Right lobe of liver (tissue), 6 donors: Measurements from ENCODE around the gene FAR1. TPM values are rescaled to one million over a fixed set of nuclear protein-coding genes. Genes with fewer than 3 reads are reported as not detected.

Experiments used
- ATAC-seq, 4 donors: fragments of 200-7000 bp; cut with Tn5 transposase; one replicate each; pipeline ENCODE4 v1.9.1; 2020; ENCODE audit warnings: mild to moderate bottlenecking in 4 of 4, moderate library complexity in 4 of 4
- DNase-seq, 3 donors: peaks; one replicate each; pipeline ENCODE4 v3.0.0-alpha.2; 2020
- H3K27ac ChIP-seq, 3 donors: fragments of 200-600 bp; one replicate each; pipeline ENCODE4 v1.8.0; 2022
- H3K27me3 ChIP-seq, 2 donors: fragments of 200-600 bp; one replicate each; pipeline ENCODE4 v1.8.0; 2022
- H3K36me3 ChIP-seq, 4 donors: fragments of 200-600 bp; sonication (generic) in 1 of 4; one replicate each; pipeline versions ENCODE4 v1.5.1 to v1.8.0; 2017 to 2022; ENCODE audit warnings: control low read depth in 1 of 4
- H3K4me1 ChIP-seq, 4 donors: fragments of 200-600 bp; sonication (generic) in 1 of 4; one replicate each; pipeline versions ENCODE4 v1.5.1 to v1.8.0; 2017 to 2022; ENCODE audit warnings: control low read depth in 1 of 4
- H3K4me3 ChIP-seq, 3 donors: fragments of 200-600 bp; one replicate each; pipeline ENCODE4 v1.8.0; 2022
- H3K9me3 ChIP-seq, 4 donors: fragments of 200-600 bp; sonication (generic) in 1 of 4; one replicate each; pipeline versions ENCODE4 v1.5.1 to v1.8.0; 2017 to 2022; ENCODE audit warnings: control low read depth in 1 of 4
- CTCF ChIP-seq, 4 donors: fragments of 200-600 bp in 3 of 4; fragments of 450-650 bp in 1 of 4; IDR thresholded peaks; one replicate each; pipeline versions ENCODE4 v1.5.1 to v1.8.0; 2016 to 2022; ENCODE audit warnings: antibody characterized with exemption in 4 of 4, mild to moderate bottlenecking in 2 of 4
- POLR2A ChIP-seq: fragments of 450-650 bp; IDR thresholded peaks from one replicate; pipeline ENCODE4 v1.6.1; 2017; ENCODE audit warnings: antibody characterized with exemption, mild to moderate bottlenecking
- WGBS: methylation state at CpG from one replicate; pipeline ENCODE4 v1.1.6; 2018; ENCODE audit warnings: low coverage, low lambda C conversion rate; ENCODE audit not compliant: insufficient coverage; ENCODE audit errors: missing lambda C conversion rate; 5-methylcytosine and 5-hydroxymethylcytosine counted together
- intact Hi-C, 2 donors: fragments of 100-400 bp; cut with DNase I; formaldehyde crosslinking; loops; one replicate each; pipeline versions ENCODE4 v1.11.2 to v1.14.1; 2022
- small RNA-seq, 2 experiments: library from RNA; depleted of rRNA; stranded (forward); fragments of <200 nt; gene quantifications; one replicate each; pipeline ENCODE3, GENCODE V24; 2016
- total RNA-seq, 6 experiments: library from RNA; depleted of rRNA in 2 of 6; stranded (reverse); fragments of >200 nt in 2 of 6; fragmentation: NEBNext Ultra II Directional in 3 of 6; extraction: Animal tissue kit (Norgen Biotek cat#: 25700) in 3 of 6; gene quantifications; one replicate each; pipeline versions ENCODE4 v1.1.0 to v1.2.4, GENCODE V29; 2016 to 2023
- donor health status: DM: no; HTN: yes; CAD: no.
- donor health status: DM: no; HTN: no; CAD: no.
- donor health status: DM: no; HTN: no; CAD: no.
- donor health status: DM: no; HTN: yes; CAD: no.
- donor health status: DM: no; HTN: yes; CAD: no.

The FAR1 gene
- total RNA-seq, 6 experiments from 2014 or later = 2.8 to 8.9 (median 3.6) TPM

- H3K4me1 ChIP-seq = no peaks in the 10 kb centered on the region
- intact Hi-C loops = no loop called here
- no peak overlapping the region for H3K4me3 ChIP-seq
- H3K27ac ChIP-seq = no peak overlapping the region
- H3K36me3 ChIP-seq = no peaks in the 10 kb centered on the region
- H3K9me3 ChIP-seq = no peaks in the 10 kb centered on the region
- DNase-seq (no peak), ATAC-seq (no peak)
- TF ChIP-seq POLR2A = no peak
- TF ChIP-seq CTCF (IDR thresholded peaks at IDR 0.05) = no peak
- 36% methylated on average over 1 of the region's 1 CpG for WGBS
- H3K27me3 ChIP-seq = no peaks in the 10 kb centered on the region
Observed at GRCh38 chr11:13778345-13778744, 109.9 kb downstream of the FAR1 start.

- ATAC-seq (no peak), DNase-seq (no peak)
- H3K27ac ChIP-seq = no peak overlapping the region
- H3K27me3 ChIP-seq = no peaks in the 10 kb centered on the region
- WGBS = 63% methylated on average over 6 of the region's 6 CpGs
- H3K9me3 ChIP-seq = no peaks in the 10 kb centered on the region
- no peaks in the 10 kb centered on the region for H3K36me3 ChIP-seq
- intact Hi-C loops = no loop called here
- H3K4me1 ChIP-seq = no peaks in the 10 kb centered on the region
- H3K4me3 ChIP-seq = no peak overlapping the region
- no peak for TF ChIP-seq CTCF (IDR thresholded peaks at IDR 0.05)
- no peak for TF ChIP-seq POLR2A
Observed at GRCh38 chr11:13781153-13781552, 112.7 kb downstream of the FAR1 start.

Small RNA genes within 50 kb of the gene (small RNA-seq; reads per million reads assigned to genes)
- gene AC013828.1 (0 reads per million in 2 experiments), gene RF00019 (0 reads per million in 2 experiments), gene RPL39P26 (0 reads per million in 2 experiments)

Other genes starting within 250 kb of the FAR1 start
- gene BTBD10, start 205.4 kb upstream of the FAR1 start, total RNA-seq = 10 to 100 TPM in 1 of 6 experiments, 1 to 10 TPM in 5; 4.8 to 11.0 (median 7.3) TPM
- gene PTH, start 172.7 kb upstream of the FAR1 start, total RNA-seq = not detected